ENCODE data around the gene RAPGEF4. TPM values are rescaled to one million over a fixed set of nuclear protein-coding genes. Genes with fewer than 3 reads are reported as not detected.

The RAPGEF4 gene
- total and polyA plus RNA-seq, 11 donors: 1.3 to 21.2 (median 10.5) TPM

DNA sequence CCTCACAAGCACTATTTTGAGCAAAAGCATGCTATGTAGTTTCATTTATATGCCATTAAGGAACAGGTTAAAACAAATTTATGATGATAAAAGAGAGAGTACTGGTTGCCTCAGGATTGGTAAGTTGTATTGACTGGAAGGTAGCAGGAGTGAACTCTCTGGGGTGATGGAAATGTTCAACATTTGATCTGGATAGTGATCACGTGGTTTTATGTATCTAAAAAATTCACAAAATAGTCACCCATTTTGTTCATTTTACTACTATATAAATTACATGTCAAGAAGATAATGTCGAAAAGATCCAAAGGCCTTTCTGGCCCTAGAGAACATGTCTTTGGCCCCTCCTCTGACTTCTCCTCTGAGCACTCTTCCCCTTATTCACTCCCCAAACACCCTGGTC lies 10.4 kb upstream of the RAPGEF4 start:
- Histone ChIP-seq H3K4me1 (peaks cover 0 to 4% (median 0%) of the 10 kb centered on the region in 12 donors), H3K27me3 (no peaks in the 10 kb centered on the region), H3K4me3 (no peak overlapping the region), H3K27ac (no peak overlapping the region), H3K36me3 (no peaks in the 10 kb centered on the region), H3K9me3 (no peaks in the 10 kb centered on the region)
- intact Hi-C loops (cut with DNase I): no loop called here
- no peak for DNase-seq
- 86 to 97% (median 91%) methylated on average over 2 of the region's 2 CpGs for WGBS, 4 donors
- no peak for ATAC-seq
- no peak for TF ChIP-seq POLR2A (IDR thresholded peaks at IDR 0.05)
- TF ChIP-seq, protein P1, sequence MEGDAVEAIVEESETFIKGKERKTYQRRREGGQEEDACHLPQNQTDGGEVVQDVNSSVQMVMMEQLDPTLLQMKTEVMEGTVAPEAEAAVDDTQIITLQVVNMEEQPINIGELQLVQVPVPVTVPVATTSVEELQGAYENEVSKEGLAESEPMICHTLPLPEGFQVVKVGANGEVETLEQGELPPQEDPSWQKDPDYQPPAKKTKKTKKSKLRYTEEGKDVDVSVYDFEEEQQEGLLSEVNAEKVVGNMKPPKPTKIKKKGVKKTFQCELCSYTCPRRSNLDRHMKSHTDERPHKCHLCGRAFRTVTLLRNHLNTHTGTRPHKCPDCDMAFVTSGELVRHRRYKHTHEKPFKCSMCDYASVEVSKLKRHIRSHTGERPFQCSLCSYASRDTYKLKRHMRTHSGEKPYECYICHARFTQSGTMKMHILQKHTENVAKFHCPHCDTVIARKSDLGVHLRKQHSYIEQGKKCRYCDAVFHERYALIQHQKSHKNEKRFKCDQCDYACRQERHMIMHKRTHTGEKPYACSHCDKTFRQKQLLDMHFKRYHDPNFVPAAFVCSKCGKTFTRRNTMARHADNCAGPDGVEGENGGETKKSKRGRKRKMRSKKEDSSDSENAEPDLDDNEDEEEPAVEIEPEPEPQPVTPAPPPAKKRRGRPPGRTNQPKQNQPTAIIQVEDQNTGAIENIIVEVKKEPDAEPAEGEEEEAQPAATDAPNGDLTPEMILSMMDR (IDR thresholded peaks at IDR 0.05): no peak

DNA sequence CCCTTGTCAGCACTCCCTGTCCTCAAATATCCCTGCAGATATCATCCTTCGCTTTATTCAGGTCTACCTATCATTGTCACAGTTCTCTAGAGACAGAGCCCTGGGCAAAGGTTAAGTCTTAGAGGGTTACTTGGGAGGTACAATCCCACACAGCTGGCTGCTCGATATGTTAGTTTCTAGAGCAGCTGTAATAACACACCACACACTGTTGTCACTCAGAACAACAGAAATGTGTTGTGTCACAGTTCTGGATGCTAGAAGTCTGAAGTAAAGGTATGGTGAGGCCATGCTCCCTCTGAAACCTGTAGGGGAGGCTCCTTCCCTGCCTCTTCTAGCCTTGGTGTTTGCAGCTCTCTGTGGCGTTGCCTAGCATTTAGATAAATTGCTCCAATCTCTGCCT lies 9.9 kb upstream of the RAPGEF4 start:
- ATAC-seq (no peak), DNase-seq (no peak)
- 79 to 88% (median 85%) methylated on average over 3 of the region's 3 CpGs for WGBS, 4 donors
- intact Hi-C loops (cut with DNase I): no loop called here
- no peaks in the 10 kb centered on the region for H3K9me3 ChIP-seq
- TF ChIP-seq POLR2A (IDR thresholded peaks at IDR 0.05): no peak
- TF ChIP-seq, protein P1 (IDR thresholded peaks at IDR 0.05): no peak
- H3K27me3 ChIP-seq: no peaks in the 10 kb centered on the region
- H3K4me3 ChIP-seq: no peak overlapping the region
- H3K36me3 ChIP-seq: no peaks in the 10 kb centered on the region
- H3K27ac ChIP-seq: no peak overlapping the region
- H3K4me1 ChIP-seq: peaks cover 0 to 4% (median 0%) of the 10 kb centered on the region in 12 donors

DNA sequence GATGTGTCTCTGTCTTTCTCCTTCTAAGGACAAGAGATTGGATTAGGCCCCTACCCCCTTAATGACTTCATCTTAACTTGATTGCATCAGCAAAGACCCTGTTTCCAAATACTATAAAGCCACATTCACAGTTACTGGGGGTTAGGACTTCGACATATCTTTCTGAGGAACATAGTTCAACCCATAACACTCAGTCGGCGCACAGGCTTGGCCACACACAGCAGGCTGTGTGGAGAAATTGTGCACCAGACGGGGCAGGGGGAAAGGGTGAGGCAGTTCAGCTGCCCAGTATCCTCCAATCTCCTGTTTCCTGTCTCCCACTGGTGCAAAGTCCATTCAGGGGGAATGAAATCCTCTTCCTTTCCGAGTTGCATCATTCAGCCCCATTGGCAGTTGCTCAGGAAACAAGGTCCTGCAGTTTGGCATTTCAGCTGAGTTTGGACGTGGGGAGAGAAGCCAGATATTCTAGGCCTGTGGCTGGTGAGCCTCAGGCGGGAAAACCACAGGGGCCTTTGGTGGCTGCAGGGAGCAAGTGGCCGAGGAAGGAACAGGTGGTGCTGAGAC lies 9.4 kb upstream of the RAPGEF4 start:
- Histone ChIP-seq H3K27me3 (peaks cover 0 to 3% (median 0%) of the 10 kb centered on the region in 9 donors), H3K9me3 (no peaks in the 10 kb centered on the region), H3K27ac (no peak overlapping the region), H3K36me3 (no peaks in the 10 kb centered on the region), H3K4me3 (no peak overlapping the region), H3K4me1 (peaks cover 0 to 4% (median 0%) of the 10 kb centered on the region in 12 donors)
- WGBS, 4 donors: 75 to 79% (median 76%) methylated on average over 8 of the region's 8 CpGs
- intact Hi-C loops (cut with DNase I): no loop called here
- DNase-seq (no peak), ATAC-seq (no peak)
- TF ChIP-seq, protein P1 (IDR thresholded peaks at IDR 0.05): no peak
- no peak for TF ChIP-seq POLR2A (IDR thresholded peaks at IDR 0.05)

DNA sequence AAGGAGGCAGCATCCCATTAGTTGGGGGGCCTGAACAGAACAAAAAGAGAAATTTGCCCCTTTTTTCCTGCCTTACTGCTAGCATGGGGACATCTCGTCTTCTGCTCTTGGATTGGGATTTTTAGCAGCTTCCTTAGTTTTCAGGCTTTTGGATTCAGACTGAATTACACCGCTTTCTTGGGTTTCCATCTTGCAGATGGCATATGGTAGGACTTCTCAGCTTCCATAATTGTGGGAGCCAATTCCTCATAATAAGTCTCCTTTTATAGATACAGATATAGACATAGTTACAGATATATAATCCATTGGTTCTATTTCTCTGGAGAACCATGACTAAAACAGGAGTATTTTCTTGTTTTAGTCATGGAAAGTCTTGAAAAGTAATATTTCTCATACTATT lies 5.2 kb upstream of the RAPGEF4 start:
- Histone ChIP-seq H3K4me3 (no peak overlapping the region), H3K27ac (no peak overlapping the region), H3K27me3 (peaks cover 0 to 20% (median 2%) of the 10 kb centered on the region in 9 donors), H3K36me3 (no peaks in the 10 kb centered on the region), H3K9me3 (no peaks in the 10 kb centered on the region), H3K4me1 (peaks cover 0 to 14% (median 0%) of the 10 kb centered on the region in 12 donors)
- DNase-seq (no peak), ATAC-seq (no peak)
- 94 to 97% (median 95%) methylated on average over 2 of the region's 2 CpGs for WGBS, 4 donors
- intact Hi-C loops (cut with DNase I): no loop called here
- no peak for TF ChIP-seq POLR2A (IDR thresholded peaks at IDR 0.05)
- TF ChIP-seq, protein P1 (IDR thresholded peaks at IDR 0.05): no peak
